Measurements from ENCODE around the gene CCNQ.

GRCh38 chrX:153631346-153631745 lies 32.4 kb upstream of the CCNQ start:
- no peak for TF ChIP-seq CTCF (conservative IDR thresholded peaks at IDR 0.05; ENCODE audit: low read length)
- no peak for TF ChIP-seq EZH2phosphoT487 (IDR thresholded peaks at IDR 0.05; ENCODE audit: borderline replicate concordance, low read depth, low read length)

Measured in OCI-LY7 (cell line).